Skin epidermis (tissue), 12 donors: ENCODE results near the gene BTNL2.

Experiments
- H3K27ac ChIP-seq, 21 experiments: fragments of 200-600 bp; sonication (generic) in 11 of 21; one replicate each; pipeline ENCODE4 v1.5.0; 2020; ENCODE audit warnings: mild to moderate bottlenecking in 3 of 21, inconsistent platforms in 2 of 21, moderate library complexity in 2 of 21
- H3K4me3 ChIP-seq, 7 experiments: fragments of 200-600 bp; sonication (generic) in 2 of 7; one replicate each; pipeline ENCODE4 v1.5.0; 2020; ENCODE audit warnings: inconsistent platforms in 2 of 7, mild to moderate bottlenecking in 2 of 7, moderate library complexity in 1 of 7

The BTNL2 gene

GRCh38 chr6:32416036-32416435 lies 9.1 kb upstream of the BTNL2 start:
- Histone ChIP-seq H3K4me3 (no peak overlapping the region), H3K27ac (no peak overlapping the region)

GRCh38 chr6:32415521-32416019 lies 8.6 kb upstream of the BTNL2 start:
- no peak overlapping the region for H3K4me3 ChIP-seq

DNA sequence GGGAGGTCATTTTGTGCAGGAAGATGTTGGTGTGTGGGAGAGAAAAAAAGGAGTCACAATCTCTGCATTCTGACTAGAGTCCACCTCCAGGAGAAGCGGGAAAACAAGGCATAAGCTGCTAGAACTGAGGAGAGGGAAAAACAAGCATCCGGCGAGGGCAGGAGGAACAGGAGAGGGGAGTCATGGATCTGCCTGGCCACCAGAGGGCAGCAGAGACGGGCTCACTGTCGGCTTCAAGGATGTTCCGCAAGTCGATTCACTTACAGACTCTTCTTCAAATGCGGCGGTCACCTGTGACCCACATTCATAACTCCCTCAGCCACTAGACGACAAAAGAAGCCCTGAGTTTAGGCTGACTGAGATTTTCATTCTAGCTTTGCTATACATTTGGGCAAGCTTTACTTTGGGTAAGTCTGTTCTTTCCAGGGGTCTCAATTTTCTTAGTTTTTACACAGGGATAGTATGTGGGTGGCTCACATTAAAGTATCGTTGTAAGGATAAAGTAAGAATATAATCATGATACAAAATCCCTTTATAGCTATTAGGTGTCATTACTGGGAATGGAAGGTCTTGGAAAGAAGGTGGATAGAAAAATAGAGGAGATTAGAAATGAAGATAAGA lies 6.6 kb upstream of the BTNL2 start:
- Histone ChIP-seq H3K27ac (no peak overlapping the region), H3K4me3 (no peak overlapping the region)

More at GRCh38 chr6:32415521-32416019, 8.6 kb upstream of the BTNL2 start:
- H3K27ac ChIP-seq: no peak overlapping the region

GRCh38 chr6:32411566-32412327 lies 4.8 kb upstream of the BTNL2 start:
- Histone ChIP-seq H3K4me3 (no peak overlapping the region), H3K27ac (no peak overlapping the region)

- no peak overlapping the region for H3K4me3 ChIP-seq
- no peak overlapping the region for H3K27ac ChIP-seq
Observed at GRCh38 chr6:32410906-32411305, 3.9 kb upstream of the BTNL2 start.

DNA sequence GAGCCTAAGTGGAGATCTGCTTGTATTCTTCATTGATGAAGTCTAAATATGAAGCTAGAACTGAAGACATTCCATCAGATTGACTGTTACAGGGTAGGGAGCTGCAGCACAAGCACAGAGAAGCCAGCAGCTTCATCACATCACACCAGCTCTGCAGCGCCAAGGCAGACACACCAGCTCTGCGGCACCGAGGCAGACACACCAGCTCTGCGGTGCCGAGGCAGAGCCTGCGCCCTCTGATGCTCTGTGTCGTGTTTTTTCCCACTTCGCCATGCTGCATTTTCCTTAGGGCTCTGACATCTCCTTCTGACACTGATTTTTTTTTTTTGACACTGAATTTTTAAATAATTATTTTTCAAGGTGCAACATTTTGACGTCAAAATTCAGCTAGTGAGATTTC lies 784 bp downstream of the BTNL2 start:
- H3K4me3 ChIP-seq: no peak overlapping the region
- H3K27ac ChIP-seq: no peak overlapping the region

GRCh38 chr6:32405656-32406055 lies 1.3 kb downstream of the BTNL2 start:
- Histone ChIP-seq H3K4me3 (no peak overlapping the region), H3K27ac (no peak overlapping the region)

- no peak overlapping the region for H3K27ac ChIP-seq
- no peak overlapping the region for H3K4me3 ChIP-seq
Observed at GRCh38 chr6:32402812-32403211, 4.2 kb downstream of the BTNL2 start.

GRCh38 chr6:32401284-32401963 lies 5.6 kb downstream of the BTNL2 start:
- Histone ChIP-seq H3K27ac (no peak overlapping the region), H3K4me3 (no peak overlapping the region)

DNA sequence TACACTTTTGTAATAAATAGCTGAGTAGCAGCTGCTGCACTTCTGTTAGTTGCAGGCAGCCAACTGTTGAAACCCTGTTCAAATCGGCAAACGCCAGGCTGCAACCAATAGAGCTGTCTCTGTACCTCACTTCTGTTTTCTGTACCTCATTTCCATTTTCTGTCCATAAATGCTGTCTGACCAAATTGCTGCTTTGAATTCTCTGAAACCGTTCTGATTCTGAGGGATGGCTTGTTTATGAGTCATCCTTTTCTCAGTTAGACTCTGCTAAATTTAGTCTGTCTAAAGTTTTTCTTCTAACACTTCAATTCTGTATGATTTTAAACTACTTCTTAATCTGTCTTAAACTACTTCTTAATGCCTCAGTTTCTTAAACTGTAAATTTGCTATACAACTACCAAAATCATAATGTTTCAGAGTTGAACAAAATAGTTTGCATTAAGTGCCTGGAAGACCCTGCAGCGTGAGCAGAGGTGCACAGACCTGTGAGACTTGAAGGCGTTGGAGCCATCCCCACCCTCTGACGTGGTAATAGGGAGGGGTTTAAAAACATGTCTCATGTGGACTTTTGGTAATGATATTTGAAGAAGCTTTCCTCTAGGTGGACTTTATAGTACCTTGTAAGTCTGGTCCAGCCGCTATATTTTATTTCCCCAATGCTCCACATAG lies 9.6 kb downstream of the BTNL2 start:
- Histone ChIP-seq H3K27ac (no peak overlapping the region), H3K4me3 (no peak overlapping the region)

DNA sequence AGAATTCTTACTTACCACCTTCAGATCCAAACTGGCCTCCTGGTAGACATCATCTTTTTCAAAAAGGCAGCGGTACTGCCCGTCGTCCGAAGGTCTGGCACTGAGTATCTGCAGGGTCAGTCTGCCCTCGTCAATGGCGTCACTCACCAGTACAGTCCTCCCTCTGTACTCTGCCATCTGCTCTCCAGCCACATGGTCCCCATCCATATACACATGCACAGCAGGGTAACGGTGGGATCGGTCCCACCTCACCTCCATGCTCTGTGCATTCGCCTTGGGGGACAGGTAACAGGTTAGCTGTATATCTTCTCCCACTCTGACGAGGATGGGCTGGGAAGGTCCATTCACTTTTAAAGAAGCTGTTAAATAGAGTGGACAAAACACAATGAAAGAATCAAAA lies 11.0 kb downstream of the BTNL2 start:
- no peak overlapping the region for H3K27ac ChIP-seq
- no peak overlapping the region for H3K4me3 ChIP-seq

GRCh38 chr6:32393665-32394420 lies 13.1 kb downstream of the BTNL2 start:
- no peak overlapping the region for H3K4me3 ChIP-seq
- H3K27ac ChIP-seq: peak overlapping the region in 16 of 21 experiments; percentile 4 to 78 (median 66)

DNA sequence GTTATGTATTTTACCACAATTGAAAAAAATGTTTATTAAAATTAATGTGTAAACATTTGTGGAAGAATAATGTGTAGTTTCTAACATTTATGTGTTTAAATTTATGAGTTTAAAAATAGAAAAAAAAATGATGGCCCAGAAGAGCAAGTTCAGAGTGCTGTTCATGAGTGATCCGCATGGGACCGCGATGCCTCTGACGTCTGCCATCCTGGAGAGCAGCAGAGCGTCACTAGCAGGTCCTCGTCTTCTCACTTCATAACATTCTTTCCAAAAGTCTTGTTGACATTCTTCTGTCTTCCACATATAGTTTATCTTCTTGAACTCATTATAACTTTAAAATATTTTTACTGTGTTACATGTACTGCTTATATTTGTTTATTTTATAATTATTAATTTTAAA lies 15.5 kb downstream of the BTNL2 start:
- no peak overlapping the region for H3K4me3 ChIP-seq
- H3K27ac ChIP-seq: no peak overlapping the region

DNA sequence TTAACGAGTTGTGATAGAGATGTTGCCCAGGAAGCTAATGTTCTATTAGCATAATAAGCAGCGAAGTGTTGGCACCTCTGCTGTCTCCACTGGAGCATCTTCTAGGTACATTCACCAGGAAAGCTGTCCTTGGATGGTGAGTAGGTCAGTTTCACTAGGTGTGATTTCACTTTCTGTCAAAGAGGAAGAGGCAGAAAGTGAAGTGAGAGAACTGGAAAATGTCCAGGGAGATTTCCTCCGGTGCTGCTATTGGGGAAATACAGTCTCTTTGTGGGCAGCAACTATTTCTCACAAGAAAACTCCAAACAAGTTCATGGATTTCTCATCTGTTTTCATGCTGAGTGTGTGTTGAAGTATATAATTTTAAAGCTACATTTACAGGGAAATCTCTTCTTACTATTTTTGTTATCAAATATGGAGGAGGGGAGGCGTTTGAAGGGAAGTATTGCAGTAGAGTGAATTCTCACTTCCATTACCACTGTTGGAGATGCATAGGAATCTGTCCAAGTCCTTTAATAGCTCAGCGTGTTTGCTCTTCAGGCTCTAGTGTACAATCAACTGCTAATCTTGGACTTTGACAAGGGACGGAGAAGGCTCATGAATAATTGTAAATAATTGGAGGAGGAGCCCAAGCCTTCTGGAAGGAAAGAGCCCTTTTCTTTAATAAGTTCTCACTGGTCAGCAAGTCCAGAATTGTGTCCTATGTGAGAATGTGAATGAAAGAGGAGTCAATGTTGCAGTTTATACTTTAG lies 19.2 kb downstream of the BTNL2 start:
- no peak overlapping the region for H3K27ac ChIP-seq
- no peak overlapping the region for H3K4me3 ChIP-seq

DNA sequence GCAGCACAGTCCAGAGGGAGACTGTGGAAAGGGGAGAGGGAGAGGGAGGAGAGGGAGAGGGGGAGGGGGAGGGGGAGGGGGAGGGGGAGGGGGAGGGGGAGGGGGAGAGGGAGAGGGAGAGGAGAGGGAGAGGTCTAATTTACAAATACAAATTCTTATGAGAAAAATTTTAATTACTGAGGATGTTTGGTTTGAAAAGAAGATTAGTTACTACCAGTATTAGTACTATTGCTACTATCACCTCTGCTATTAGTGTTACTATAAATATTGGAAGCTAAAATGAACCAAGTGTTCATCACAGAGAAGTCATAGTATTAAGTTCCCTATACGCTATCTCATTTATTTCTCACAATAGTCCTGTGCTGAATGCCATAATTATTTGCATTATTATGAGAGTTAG lies 20.9 kb downstream of the BTNL2 start:
- Histone ChIP-seq H3K4me3 (no peak overlapping the region), H3K27ac (no peak overlapping the region)

GRCh38 chr6:32382757-32383420 lies 24.1 kb downstream of the BTNL2 start:
- Histone ChIP-seq H3K4me3 (no peak overlapping the region), H3K27ac (no peak overlapping the region)

GRCh38 chr6:32379545-32379944 lies 27.4 kb downstream of the BTNL2 start:
- no peak overlapping the region for H3K4me3 ChIP-seq
- no peak overlapping the region for H3K27ac ChIP-seq

GRCh38 chr6:32375739-32376529 lies 31.0 kb downstream of the BTNL2 start:
- Histone ChIP-seq H3K27ac (no peak overlapping the region), H3K4me3 (no peak overlapping the region)
